ENCODE results near the gene FKBP10. TPM values are rescaled to one million over a fixed set of nuclear protein-coding genes. Genes with fewer than 3 reads are reported as not detected.

FKBP10 gene
- total and polyA plus RNA-seq, 10 of the 15 experiments (the other 5 are each of a cell fraction or from before 2014, with no cell fraction given), result 0.02 to 4.7 (median 1.8) TPM

- FAIRE-seq (peak; percentile 95), DNase-seq (ENCODE audit: low read depth, low spot score) (peak; percentile 80), ATAC-seq (peak; percentile 98)
- ChIA-PET POLR2A (interaction anchor here (0.6 to 1.5 kb wide), 7 partner anchors 12 to 133 kb away, joined by 3 to 8 read pairs (median 3); partner anchors contain the start of gene ACLY), RAD21 (ENCODE audit: unreplicated experiment) (interaction anchor here (0.7 to 1.6 kb wide), 8 partner anchors 14 to 144 kb away, joined by 3 to 6 read pairs (median 3); partner anchors contain the start of gene ODAD4), SMC1A (ENCODE audit: uncharacterized antibody, unreplicated experiment) (interaction anchor here (0.6 to 2.0 kb wide), 7 partner anchors 10 to 100 kb away, joined by 3 to 8 read pairs (median 3); no protein-coding TSS in a partner anchor), CTCF (interaction anchor here (0.6 to 2.0 kb wide), 12 partner anchors 8 to 1612 kb away, joined by 3 to 15 read pairs (median 4); no protein-coding TSS in a partner anchor)
- H3K79me2 ChIP-seq (ENCODE audit: control insufficient read depth, insufficient read depth, low read length), result no peaks in the 10 kb centered on the region
- peak within 1 kb of the TSS; percentile 58 for H2AFZ ChIP-seq (ENCODE audit: control insufficient read depth, low read depth, low read length)
- H3K27ac ChIP-seq (ENCODE audit: control insufficient read depth, insufficient read depth), result no peak within 1 kb of the TSS
- H3K27me3 ChIP-seq (replicated peaks in 1 of 2; ENCODE audit: control insufficient read depth in 2 of 2, insufficient read depth in 2 of 2, low read length in 1 of 2), result peaks cover 0 to 6% of the 10 kb centered on the region in 2 experiments; a peak in 1 of 4 replicates
- no peaks in the 10 kb centered on the region for H4K20me1 ChIP-seq (ENCODE audit: control insufficient read depth, insufficient read depth)
- no peaks in the 10 kb centered on the region; the same call in 2 of the 3 replicates for H3K9me3 ChIP-seq (replicated peaks; ENCODE audit: control insufficient read depth, insufficient read depth, low read length)
- H3K4me3 ChIP-seq, result peak within 1 kb of the TSS; percentile 67; the same call in 1 of the 2 replicates
- BruUV-seq (replicated peaks), result no TSS peak
- H3K36me3 ChIP-seq (ENCODE audit: control insufficient read depth in 2 of 2, insufficient read depth in 2 of 2, low read length in 1 of 2), result no peaks in the 10 kb centered on the region
- in situ Hi-C loops (cut with MboI), result no loop called here
- H3K4me2 ChIP-seq (ENCODE audit: control insufficient read depth, insufficient read depth), result peak within 1 kb of the TSS; percentile 71
- H3K4me1 ChIP-seq (ENCODE audit: control insufficient read depth, insufficient read depth, low read length), result peaks cover 13% of the 10 kb centered on the region
- intact Hi-C loops (cut with micrococcal nuclease; ENCODE audit: unreplicated experiment), result no loop called here
- WGBS (ENCODE audit: insufficient coverage, insufficient replicate concordance, low lambda C conversion rate, missing lambda C conversion rate), result 1% methylated on average over 59 of the region's 79 CpGs
- no peak within 1 kb of the TSS for H3K9ac ChIP-seq (ENCODE audit: control insufficient read depth, insufficient read depth, low read length)
- TF ChIP-seq RCOR1 (conservative IDR thresholded peaks at IDR 0.05; ENCODE audit: low read depth, low read length) (no peak), SP1 (IDR thresholded peaks at IDR 0.05; ENCODE audit: low read depth, low read length) (peak; percentile 98), ESRRA (IDR thresholded peaks at IDR 0.05; ENCODE audit: low read length) (no peak), POLR2A (IDR thresholded peaks at IDR 0.05; ENCODE audit: low read depth, low read length) (peak; percentile 74), RFX5 (IDR thresholded peaks at IDR 0.05; ENCODE audit: low read depth, low read length) (peak; percentile 14; the same call in 1 of the 2 replicates), CTCF (IDR thresholded peaks at IDR 0.05 in 2 of 3, conservative IDR thresholded peaks at IDR 0.05 in 1 of 3; ENCODE audit: control insufficient read depth in 2 of 3, extremely low read depth in 1 of 3, insufficient read depth in 1 of 3, low read depth in 3 of 3, low read length in 3 of 3) (peak; percentile 38 to 50 (median 47); a peak in 5 of 6 replicates), SKIL (IDR thresholded peaks at IDR 0.05; ENCODE audit: low read depth, poor library complexity, severe bottlenecking) (no peak), CEBPZ (IDR thresholded peaks at IDR 0.05; ENCODE audit: low read depth, low read length) (peak; percentile 93), IKZF2 (IDR thresholded peaks at IDR 0.05) (no peak), TBL1XR1 (IDR thresholded peaks at IDR 0.05; ENCODE audit: low read depth, low read length) (0 out of 2 replicates have a peak, but pooled peaks have one; percentile 46), TCF12 (IDR thresholded peaks at IDR 0.05; ENCODE audit: low read depth, low read length) (no peak), IRF3 (IDR thresholded peaks at IDR 0.05) (peak; percentile 92), KAT2A (conservative IDR thresholded peaks at IDR 0.05; ENCODE audit: control insufficient read depth, low read depth, low read length) (no peak), KLF5 (IDR thresholded peaks at IDR 0.05; ENCODE audit: partially characterized antibody) (peak; percentile 84)
These were observed 26.4 kb upstream of the FKBP10 start, which contains the start of gene JUP for GRCh38 chr17:41786227-41787020. Gene JUP, minus strand, starts transcription at chr17:41786711. Its CDS starts 14,857 bp downstream, at chr17:41771854.

Data from GM12878 (cell line).